GM21390 (cell line): ENCODE measurements around the gene PRODH.
"Not testable (repeated sequence)": the region's sequence is repeated elsewhere in the genome, so short reads cannot be mapped to it uniquely, and the experiment has no call there.

Source experiments
- ATAC-seq: cut with Tn5 transposase; IDR thresholded peaks from one replicate; pipeline ENCODE4 v1.9.1; 2021; ENCODE audit not compliant: unreplicated experiment

Gene PRODH

DNA sequence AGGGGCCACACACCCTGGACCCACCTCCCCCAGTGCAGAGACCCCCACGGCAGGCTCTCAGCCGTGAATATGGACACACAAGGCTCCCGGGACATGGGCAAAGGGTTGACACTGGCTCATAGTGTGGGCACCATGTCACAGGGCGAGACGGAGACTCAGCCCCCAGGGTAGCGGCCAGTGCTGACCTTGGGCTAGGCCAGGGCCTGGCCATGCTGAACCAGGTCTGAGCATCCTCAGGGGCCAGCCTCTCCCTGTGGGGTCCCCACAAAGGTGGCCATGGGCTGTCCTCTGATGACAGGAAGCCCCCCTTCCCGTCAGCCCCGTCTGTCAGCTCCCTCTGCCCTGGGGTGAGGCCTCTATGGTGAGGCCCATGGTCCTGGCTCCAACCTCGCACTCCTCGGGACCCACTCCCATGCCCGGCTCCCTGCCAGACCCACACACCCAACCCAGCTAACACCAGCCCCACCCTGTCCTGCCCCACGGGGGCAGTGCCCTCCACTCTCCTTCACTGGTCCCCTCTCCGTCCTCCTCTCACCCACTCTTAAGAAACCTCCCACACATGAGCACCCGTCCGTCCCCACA lies 19.0 kb upstream of the PRODH start:
- no peak for ATAC-seq

DNA sequence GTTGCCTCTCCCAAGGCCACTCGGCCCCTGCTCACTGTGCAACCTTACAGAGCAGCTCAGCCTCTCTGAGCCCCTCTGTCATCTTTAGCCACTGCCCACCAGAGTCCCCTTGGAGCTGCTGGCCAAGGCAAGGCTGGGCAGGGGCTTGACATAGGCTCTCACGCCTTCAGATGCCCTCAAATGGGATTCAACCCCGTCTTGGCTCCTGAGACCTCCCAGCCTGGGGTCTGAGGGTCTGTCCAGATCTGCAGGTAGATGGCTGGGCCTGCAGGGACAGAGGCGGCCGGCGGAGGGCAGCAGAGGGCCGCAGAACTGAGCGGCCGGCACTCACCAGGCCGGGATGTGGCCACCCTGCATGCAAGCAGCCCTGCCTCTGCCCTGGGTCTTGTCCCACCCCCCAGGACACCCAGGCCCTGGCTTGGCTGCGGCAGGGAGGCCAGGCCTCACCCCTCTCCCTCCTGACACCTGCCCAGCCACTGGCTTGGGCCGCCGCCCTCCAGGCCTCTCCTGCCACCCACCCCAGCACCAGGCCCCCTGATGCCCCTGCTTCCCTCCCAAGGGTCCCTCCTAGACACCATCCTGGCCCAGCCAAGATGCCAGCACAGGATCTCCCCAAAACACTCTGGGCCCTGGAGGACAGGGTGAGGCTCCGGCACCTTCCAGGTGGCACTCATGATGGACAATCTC lies 18.4 kb upstream of the PRODH start:
- ATAC-seq, result not testable (repeated sequence)

DNA sequence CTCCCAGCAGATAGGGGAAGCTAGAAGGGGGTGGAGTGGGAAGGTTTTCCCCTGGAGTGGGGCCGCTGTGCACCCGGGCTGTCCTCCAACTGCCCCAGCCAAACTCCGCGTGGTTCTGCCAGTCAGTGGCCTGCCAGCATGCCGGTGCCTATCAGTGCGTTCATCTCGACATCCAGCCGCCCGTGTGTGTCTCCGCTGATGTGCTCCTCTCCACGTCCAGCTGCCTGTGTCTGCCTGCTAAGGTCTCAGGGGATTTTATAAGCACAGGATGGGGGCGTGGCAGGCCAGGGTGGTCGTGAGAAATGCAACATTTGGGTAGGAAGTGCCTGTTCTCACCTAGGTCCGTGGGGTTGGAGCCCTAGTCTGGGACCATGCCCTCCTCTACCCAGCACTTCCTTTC lies 17.0 kb upstream of the PRODH start:
- not testable (repeated sequence) for ATAC-seq

DNA sequence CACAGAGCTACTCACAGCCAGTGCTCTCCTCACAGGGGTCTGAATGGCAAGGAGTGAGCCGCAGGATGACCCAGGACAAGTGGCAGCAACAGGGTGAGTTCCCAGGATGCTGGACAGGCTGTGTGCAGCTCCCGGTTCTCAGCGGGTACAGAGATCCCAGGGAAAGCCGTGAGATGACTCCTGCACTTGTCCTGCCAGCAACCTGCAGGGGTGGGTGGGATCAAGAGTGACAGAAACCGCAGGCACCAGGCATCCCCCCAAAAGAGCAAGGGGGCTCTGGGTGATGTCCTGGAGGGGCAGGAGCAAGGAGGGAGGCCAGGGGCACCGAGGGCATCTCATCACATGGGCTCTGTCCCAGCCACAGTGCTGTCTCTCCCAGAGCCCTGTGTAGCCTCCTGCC lies 15.9 kb upstream of the PRODH start:
- ATAC-seq, result no peak

DNA sequence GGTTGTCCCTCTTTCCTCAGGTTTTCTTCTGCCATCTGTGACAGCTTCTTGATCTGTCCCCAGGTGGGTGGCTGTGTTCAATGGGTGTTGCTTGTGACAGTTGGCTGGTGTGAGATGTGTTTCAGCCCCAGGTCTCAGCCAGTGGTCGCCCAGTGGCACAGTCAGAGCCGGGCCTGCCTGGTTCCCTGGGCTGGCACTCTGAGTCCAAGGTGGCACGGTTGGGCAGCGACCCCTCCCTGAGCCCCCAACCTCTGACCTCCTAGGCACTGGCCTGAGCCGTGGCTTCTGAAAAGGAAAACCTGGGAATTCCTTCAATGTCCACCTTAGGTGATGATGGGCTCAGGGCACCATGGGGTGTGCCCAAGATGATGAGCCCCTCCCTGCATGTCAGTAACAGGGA lies 14.0 kb upstream of the PRODH start:
- no peak for ATAC-seq

DNA sequence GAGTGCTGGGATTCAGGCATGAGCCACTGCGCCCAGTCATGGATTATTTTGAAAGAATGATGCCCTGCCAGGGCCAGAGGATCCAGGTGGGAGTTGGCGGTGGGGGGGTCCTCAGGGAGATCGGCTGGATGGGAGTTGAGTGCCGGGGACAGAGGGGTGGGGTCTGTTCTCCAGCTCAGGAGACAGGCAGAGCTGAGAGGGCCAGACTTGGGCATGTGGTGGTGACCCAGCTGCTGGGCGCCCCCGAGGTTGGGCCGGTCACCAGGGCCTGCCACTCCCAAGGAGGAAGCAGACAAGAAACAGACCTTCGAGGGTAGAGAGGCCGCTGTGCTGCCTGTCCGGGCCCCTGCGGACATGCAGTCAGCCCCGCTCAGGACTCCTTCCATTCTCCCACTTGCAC lies 11.8 kb upstream of the PRODH start:
- no peak for ATAC-seq

DNA sequence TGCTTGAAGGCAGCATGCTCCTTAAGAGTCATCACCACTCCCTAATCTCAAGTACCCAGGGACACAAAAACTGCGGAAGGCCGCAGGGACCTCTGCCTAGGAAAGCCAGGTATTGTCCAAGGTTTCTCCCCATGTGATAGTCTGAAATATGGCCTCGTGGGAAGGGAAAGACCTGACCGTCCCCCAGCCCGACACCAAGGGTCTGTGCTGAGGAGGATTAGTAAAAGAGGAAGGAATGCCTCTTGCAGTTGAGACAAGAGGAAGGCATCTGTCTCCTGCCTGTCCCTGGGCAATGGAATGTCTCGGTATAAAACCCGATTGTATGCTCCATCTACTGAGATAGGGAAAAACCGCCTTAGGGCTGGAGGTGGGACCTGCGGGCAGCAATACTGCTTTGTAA lies 11.0 kb upstream of the PRODH start:
- ATAC-seq, result not testable (repeated sequence)

DNA sequence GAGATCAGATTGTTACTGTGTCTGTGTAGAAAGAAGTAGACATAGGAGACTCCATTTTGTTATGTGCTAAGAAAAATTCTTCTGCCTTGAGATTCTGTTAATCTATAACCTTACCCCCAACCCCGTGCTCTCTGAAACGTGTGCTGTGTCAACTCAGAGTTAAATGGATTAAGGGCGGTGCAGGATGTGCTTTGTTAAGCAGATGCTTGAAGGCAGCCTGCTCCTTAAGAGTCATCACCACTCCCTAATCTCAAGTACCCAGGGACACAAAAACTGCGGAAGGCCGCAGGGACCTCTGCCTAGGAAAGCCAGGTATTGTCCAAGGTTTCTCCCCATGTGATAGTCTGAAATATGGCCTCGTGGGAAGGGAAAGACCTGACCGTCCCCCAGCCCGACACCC lies 2.6 kb upstream of the PRODH start:
- ATAC-seq, result not testable (repeated sequence)

DNA sequence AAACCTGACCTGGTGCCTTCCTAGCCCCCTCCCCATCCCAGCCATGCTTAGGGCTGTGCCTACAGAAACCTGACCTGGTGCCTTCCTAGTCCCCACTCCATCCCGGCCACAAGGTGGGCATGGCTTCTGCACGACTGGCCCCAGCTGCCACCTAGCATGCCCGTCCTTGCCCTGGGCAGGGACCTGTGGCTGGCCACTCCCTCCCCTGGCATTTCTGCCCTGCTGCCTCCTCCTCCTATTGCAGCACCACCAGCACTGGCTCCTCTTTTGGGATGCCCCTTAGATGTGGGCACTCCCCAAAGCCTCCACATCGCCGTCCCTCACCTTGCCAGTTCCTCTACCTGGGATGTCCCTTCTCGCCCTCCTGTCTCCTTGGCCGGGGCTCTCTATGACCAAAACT lies 1.4 kb downstream of the PRODH start:
- ATAC-seq, result not testable (repeated sequence)

DNA sequence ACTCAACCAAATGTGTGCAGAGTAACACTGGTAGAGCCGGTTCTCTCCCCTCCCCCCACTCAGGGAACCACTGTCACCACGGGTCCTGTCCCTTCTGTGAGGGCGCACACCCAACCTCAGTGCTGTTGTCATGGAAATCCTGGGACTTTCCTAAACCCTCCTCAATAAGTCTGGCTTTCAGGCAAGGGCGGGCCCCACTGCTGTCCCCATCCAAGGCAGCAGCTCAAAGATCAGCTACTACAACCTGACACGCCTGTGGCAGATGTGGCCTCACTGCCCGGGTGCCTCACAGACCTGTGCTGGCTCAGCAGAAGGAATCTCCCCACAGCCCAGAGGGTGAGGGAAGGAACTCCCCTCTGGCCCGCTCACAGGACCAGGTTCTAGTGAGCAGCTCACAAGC lies 2.2 kb downstream of the PRODH start:
- ATAC-seq, result no peak

DNA sequence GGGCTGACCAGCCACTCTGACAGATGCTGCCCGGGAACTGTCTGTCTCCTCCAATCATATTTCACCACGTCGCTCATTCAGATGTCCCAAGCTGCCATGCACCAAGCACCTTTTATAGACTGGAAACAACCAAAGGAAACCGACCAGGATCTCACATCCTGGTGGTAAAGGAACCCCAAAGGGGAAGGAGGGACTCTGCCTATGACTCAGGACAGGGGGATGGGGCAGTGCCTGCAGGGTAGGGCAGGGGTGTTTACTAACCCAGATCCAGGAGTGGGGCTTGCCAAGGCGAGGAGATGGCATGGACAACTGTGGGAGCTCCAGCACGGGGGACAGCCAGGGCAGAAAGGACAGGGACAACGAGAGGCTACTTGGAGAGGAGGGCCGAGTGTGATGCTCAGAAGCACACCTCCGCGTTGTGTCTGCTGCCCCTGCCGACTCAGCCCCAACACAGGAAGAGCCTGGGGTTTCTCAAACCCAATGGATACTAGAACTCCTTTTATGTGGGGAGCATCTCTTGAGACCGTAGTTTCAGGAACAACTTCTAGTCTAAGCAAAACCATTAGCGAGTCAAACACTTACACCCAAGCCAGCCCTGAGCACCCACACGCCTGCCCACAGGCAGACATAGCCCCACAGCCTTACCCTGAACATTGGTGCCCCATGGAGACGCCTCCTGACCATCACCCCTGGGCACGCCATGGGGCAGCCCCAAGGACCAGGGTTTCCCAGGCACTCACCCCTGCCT lies 4.0 kb downstream of the PRODH start:
- no peak for ATAC-seq

DNA sequence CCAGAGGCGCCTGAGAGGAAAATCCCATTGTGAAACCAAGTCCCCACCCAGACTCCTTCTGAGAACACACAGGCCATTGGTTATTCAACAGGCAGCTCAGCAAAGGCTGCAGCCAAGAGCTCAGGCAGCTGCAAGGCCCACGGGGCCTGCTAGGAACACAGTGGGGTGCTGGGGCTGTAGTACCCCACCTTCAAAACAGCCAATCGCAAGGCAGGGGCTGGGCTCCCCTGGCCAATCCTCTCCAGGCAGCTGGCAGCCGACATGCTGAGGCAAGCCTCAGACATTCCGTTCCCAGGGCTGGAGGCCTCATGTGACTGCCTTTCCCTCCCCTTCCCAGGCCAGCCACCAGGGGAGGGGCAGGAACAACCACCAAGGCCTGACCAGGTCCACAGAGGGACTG lies 6.6 kb downstream of the PRODH start:
- ATAC-seq, result no peak

DNA sequence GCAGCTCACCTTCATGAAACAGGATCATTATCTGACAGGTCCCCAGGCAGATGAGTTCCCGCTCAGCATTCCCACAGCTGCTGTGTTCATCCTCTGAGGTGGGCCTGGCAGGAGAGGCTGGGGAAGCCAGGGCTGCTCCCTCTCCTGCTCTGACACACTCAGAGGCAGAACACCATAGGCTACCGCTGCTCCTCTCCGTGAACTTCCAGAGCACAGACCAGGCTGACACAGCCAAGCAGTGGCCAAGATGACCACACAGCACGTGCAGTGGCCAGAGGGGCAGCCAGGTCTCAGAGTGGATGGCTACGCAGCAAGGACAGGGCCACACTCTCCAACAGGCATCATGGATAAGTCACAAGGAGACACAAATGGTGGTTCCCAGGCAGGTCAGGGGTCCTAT lies 8.5 kb downstream of the PRODH start:
- no peak for ATAC-seq

DNA sequence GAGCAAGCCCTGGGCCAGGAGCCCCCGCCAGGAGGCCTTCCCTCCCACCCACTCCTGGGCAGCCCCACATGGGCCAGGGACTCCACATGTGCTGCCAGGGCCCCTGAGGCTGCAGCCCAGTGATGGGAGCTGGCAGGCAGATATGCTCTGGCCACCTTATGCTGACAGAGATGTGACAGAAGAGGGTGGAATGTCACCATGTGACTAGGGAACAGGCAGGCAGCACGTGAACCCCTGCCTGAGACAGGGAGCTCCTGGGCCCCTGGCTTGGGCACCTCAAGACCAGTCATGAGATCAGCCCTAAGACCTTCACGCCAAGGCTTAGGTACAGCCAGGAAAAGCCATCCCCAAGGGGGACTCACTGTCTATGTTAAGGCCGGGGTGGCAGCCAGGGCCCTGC lies 9.1 kb downstream of the PRODH start:
- no peak for ATAC-seq

DNA sequence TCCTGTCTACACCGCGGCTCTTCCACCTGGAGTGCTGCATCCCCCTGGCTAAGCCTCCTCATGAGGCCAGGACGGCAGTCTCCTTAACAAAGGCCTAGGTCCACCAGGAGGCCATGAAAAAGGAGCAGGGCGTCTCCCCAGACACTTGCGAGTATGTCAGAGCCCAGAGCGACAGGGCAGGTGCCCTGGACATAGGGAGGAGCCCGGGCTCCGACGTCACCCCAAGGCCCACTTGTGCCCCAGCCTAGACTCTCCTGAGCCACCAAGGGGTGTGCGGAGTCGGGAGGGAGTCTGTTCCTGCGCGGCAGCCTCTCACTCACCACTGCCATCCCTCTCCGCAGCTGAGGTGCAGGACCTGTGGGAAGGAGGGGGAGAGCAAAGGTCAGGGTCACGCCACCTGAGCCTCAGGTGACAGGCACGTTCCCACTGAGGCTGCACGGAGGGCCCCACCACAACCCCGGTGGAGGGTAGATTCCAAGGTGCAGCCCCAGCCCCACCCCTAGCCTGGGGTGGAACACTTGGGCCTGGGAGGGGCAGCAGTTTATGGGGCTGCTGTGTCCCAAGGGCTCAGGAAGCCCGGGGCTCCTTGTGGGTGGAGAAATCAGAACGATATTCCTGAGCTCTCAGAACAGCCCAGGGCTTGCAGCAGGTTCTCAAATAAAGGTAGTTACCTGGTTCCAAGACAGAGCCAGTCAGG lies 10.6 kb downstream of the PRODH start:
- no peak for ATAC-seq

DNA sequence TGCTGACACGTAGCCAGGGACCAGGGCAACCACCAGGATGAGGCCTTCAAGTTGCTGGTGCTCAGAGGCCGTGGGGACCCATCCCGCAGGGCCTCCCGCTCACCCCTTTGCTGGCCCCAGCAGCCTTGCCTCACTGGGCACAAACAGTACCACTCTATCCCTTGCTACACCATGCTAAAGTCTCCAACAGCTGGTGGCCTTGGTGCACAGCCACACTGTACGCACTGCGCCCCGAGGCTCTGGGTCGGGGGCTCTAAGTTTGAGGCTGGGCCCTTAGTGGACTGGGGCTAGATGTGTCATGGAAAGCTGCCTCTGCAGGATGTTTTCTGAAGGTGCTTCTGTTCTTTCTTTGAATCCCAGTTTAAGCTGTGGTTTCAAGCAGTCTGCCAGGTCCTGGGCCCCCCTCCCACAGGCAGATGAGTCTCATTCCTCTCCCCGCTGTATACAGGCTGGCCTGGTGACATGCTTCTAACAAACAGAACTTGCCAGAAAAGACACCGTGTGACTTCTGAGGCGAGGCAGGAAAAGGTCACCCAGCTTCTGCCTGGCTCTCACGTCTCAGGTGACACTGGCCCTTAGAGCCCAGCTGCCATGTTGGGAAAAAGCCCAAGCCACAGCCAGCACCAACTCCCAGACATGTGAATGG lies 15.7 kb downstream of the PRODH start:
- not testable (repeated sequence) for ATAC-seq

DNA sequence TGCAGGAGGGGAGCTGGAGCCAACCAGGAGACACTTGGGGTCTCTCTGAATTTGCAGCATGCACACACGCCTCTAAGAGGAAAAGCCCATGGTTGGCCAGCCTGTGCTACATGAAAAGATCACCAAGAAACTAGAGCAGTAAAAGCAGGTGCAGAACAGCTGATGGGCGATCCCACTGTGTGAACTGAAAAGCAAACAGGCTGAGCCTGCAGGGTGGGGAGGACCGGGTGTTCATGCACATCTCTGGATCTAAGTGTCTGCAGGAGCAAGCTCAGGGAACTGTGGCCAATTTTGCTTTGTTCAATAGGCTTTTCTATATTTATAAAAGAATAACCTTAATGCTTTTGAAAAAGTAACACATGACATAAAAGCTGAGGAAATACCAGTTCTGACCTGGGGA lies 18.3 kb downstream of the PRODH start:
- ATAC-seq, result not testable (repeated sequence)

DNA sequence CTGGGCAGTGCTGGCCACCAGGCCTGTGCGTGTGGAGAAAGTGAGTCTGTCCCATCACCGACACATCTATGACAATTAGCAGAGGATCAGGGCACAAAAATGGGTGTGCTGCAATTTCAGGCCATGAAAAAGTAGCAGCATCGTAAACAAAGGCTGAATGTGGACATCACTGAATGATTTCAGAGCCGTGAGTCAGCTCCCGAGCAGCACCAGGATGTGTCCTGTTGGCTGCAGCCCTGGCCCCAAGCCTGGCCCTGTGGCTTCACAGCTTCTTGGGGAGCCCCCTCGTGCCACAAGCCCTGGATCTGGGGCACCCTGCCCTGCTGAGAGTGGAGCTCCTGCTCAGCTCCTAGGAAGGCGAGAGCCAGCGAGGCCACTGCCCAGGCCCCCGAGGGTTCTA lies 20.5 kb downstream of the PRODH start:
- ATAC-seq, result not testable (repeated sequence)

DNA sequence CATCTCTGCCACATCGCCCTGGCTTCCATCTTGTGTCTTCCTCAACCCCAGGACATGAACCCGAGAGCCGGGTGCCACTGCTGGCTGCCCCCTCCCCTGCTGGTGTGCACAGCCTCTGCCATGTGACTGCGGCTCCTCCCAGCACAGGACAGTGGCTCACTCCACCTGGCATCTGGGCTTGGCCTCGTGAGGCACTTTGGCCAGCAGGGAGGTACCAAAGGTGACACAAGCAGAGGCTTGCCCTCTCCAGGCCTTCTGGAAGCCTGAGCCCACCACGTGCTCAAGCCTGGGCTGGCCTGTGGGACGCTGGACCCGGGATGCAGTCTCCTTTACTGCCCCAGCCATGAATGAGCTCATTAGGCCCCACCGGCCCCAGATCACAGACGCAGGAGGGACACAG lies 21.5 kb downstream of the PRODH start:
- ATAC-seq, result not testable (repeated sequence)

DNA sequence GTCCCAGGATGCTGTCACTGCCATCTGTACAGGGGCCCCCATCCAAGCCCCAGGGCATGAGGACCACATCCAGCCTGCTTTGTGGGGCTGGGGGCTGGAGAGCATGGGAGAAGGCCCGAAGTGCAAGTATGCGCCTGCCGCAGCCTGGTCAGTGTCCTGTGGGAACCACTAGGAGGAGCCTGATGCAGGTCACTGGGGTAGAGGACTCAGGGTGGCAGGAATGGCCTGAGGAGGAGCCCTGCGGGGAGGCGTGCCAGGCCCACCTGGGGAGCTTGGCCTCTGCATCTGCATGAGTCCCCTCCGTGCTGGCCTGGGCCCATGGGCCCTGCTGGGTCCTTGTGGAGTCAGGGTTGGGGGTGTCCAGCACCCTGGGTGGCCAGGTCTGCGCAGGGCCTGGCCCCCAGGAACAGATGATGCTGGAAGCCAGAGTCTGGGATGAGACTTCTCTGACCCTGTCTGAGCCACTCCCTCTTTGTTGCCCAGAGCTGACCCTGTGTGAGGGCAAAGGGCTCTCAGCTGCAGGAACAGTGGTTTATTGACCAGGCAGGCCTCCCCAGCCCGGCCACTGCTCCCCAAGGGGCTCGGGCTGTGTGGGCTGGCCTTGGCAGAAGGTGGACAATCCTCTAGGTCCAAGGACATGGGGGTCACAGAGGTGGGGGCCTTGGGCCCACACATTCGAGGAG lies 23.7 kb downstream of the PRODH start:
- ATAC-seq, result not testable (repeated sequence)

DNA sequence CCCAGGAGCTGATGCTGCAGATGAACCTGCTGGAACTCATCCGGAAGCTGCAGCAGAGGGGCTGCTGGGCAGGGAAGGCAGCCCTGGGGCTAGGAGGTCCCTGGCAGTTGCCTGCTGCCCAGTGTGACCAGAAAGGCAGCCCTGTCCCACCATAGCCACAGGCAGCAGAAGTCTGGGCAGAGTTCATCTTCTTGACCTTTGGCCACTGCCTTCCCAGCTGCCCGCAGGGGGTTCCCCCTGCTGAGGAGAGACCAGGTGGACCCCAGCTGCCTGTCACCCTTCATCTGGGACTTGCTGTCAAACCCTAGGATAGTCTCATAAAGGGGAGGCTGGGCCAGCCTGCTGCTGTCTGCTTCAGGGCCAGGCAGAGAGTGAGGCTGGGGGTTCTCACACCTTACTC lies 24.6 kb downstream of the PRODH start:
- not testable (repeated sequence) for ATAC-seq
